Breast epithelium (tissue), 3 donors: ENCODE measurements around the gene RHOC.

Source experiments
- CTCF ChIP-seq, 3 donors: fragments of 450-650 bp; IDR thresholded peaks; one replicate each; pipeline ENCODE4 v1.5.1; 2016 to 2017; ENCODE audit warnings: antibody characterized with exemption in 3 of 3, mild to moderate bottlenecking in 3 of 3, moderate library complexity in 3 of 3
- POLR2AphosphoS5 ChIP-seq, 3 donors: sonication (generic); formaldehyde crosslinking; IDR thresholded peaks; one replicate each; pipeline ENCODE4 v1.6.1; 2017; ENCODE audit warnings: antibody characterized with exemption in 3 of 3

- TF ChIP-seq CTCF (IDR thresholded peaks at IDR 0.05): no peak
- TF ChIP-seq POLR2AphosphoS5 (IDR thresholded peaks at IDR 0.05): no peak
Measured at GRCh38 chr1:112672009-112672408, 34.9 kb downstream of the RHOC start.
